Fibroblast of villous mesenchyme (primary cell): ENCODE measurements around the gene MALT1. TPM values are rescaled to one million over a fixed set of nuclear protein-coding genes. Genes with fewer than 3 reads are reported as not detected.
"Not testable (repeated sequence)": the region's sequence is repeated elsewhere in the genome, so short reads cannot be mapped to it uniquely, and the experiment has no call there.

Source experiments
- DNase-seq: peaks from one replicate; pipeline ENCODE4 v3.0.0-alpha.2; 2010; ENCODE audit warnings: low read depth
- H3K4me3 ChIP-seq: 2 replicates; pipeline ENCODE4 v1.5.1; 2011; ENCODE audit warnings: low read depth, mild to moderate bottlenecking, low read length
- total RNA-seq: library from RNA; depleted of rRNA; stranded (reverse); fragments of >200 nt; gene quantifications from 2 replicates; pipeline ENCODE4 v1.2.3, GENCODE V29; 2012
- TF ChIP-seq, protein P1 (sequence below): IDR thresholded peaks from 2 replicates; pipeline ENCODE4 v1.5.1; 2012; ENCODE audit warnings: low read depth, mild to moderate bottlenecking, low read length; ENCODE audit not compliant: insufficient read depth

Gene MALT1
- total RNA-seq, 1 donor, result 85.1 TPM

DNA sequence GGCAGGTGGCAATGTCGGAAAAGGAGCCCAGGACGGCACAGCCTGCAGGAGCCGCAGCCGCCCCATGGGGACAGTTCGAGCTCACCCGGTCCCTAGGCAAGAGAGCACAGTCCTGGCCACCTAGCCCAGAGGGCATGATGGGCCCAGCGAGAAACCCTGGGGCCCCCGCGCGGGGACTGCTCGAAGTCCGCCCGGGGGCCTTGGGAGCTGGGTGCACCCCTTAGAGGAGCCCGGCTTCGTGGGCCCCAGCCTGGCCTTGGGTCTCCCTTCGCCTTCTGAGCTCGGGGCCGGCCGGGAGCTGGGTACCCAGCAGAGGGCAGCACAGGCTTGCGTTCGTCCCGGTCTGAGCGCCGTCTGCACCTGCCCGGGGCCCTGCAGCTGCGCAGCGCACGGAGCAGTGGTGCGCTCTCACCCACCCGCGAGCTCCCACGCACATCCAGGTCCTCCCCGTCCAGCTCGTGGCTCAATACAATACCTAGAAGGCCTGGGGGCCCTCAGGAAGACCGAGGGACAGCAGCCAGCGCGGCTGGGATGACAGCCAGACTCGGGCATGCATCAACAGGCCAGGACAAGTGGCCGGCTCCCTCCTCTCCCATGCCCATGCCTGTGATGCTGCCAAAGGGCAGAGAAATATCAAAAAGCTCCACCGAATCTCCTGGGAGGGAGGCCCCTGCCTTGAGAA, 97.2 kb downstream of the MALT1 start:
- TF ChIP-seq, protein P1, sequence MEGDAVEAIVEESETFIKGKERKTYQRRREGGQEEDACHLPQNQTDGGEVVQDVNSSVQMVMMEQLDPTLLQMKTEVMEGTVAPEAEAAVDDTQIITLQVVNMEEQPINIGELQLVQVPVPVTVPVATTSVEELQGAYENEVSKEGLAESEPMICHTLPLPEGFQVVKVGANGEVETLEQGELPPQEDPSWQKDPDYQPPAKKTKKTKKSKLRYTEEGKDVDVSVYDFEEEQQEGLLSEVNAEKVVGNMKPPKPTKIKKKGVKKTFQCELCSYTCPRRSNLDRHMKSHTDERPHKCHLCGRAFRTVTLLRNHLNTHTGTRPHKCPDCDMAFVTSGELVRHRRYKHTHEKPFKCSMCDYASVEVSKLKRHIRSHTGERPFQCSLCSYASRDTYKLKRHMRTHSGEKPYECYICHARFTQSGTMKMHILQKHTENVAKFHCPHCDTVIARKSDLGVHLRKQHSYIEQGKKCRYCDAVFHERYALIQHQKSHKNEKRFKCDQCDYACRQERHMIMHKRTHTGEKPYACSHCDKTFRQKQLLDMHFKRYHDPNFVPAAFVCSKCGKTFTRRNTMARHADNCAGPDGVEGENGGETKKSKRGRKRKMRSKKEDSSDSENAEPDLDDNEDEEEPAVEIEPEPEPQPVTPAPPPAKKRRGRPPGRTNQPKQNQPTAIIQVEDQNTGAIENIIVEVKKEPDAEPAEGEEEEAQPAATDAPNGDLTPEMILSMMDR, result peak; percentile 81
- H3K4me3 ChIP-seq, result peak overlapping the region; percentile 35
- peak; percentile 56 for DNase-seq

DNA sequence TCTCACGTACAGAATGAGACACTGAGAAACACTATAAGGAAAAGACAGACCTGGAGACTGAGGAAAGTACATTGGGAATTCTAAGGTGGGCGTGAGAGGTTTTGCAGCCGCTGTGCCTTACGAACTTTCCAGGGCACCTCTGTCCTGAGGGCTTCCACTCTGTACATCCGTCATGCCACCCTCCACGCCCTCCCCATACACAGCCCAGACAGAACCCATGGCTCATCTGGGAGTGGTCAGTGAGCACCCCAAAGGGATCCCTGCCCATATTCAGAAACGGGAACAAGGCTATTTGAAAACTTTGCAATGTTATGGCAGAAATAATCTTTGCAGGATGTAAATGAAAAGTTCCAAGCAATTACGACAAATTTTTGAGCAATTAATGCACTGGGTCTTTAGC, 98.1 kb downstream of the MALT1 start:
- TF ChIP-seq, protein P1, result no peak
- no peak overlapping the region for H3K4me3 ChIP-seq
- DNase-seq, result no peak

GRCh38 chr18:58770601-58771000, 99.3 kb downstream of the MALT1 start:
- H3K4me3 ChIP-seq, result no peak overlapping the region
- TF ChIP-seq, protein P1, result no peak
- no peak for DNase-seq

DNA sequence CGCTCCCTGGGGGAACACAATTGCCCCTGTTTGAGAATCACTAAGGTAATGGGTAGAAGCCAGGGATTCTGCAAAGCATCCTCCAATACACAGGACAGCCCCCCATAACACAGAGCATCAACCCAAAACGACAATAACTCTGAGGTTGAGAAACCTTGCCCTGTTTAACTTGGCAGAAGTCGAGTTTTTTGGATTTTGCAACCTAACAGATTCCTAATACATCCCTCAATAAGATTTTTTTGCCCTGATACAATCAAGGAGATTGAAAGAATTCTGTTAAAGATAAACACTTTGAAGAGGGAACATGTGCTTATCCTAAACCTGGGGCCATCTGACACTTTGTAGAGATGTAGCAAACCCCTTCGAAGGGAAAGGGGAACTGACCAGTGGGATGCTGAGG, 100.9 kb downstream of the MALT1 start:
- H3K4me3 ChIP-seq, result no peak overlapping the region
- no peak for DNase-seq
- TF ChIP-seq, protein P1, result no peak

DNA sequence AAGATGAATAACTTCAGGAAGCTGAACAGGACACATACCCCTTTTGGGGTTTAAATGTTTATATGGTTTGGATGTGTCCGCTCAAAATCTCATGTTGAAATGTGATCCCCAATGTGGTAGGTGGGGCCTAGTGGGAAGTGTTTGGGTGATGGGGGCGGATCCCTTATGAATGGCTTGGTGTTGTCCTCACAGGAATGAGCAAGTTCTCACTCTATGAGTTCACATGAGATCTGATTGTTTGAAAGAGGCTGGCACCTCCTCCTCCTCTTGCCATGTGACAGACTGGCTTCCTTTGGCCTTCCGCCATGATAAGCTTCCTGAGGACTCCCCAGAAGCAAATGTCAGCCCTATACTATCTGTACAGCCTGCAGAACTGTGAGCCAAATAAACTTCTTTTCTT, 104.8 kb downstream of the MALT1 start:
- DNase-seq, result no peak
- no peak overlapping the region for H3K4me3 ChIP-seq
- TF ChIP-seq, protein P1, result no peak

- DNase-seq, result peak; percentile 52
- H3K4me3 ChIP-seq, result not testable (repeated sequence)
Measured at GRCh38 chr18:58776541-58776940, 105.3 kb downstream of the MALT1 start.

- DNase-seq, result no peak
- TF ChIP-seq, protein P1, result no peak
- no peak overlapping the region for H3K4me3 ChIP-seq
Measured at GRCh38 chr18:58777471-58777870, 106.2 kb downstream of the MALT1 start.
